H1 (cell line): ENCODE data around the gene SLFN12.

Source experiments
- ATF3 ChIP-seq: IDR thresholded peaks from 2 replicates; pipeline ENCODE4 v1.6.1; 2011; ENCODE audit warnings: low read depth, mild to moderate bottlenecking, low read length; ENCODE audit not compliant: insufficient read depth
- CBX5 ChIP-seq: fragments of 300-800, 300-1000 bp; sonication (generic); IDR thresholded peaks from 2 replicates; pipeline ENCODE4 v1.7.1; 2016; ENCODE audit warnings: antibody characterized with exemption, low read length, low read depth
- CTCF ChIP-seq, 3 experiments: IDR thresholded peaks; 1 replicate in 2 of 3; 2 replicates in 1 of 3; pipeline versions ENCODE4 v1.5.1 to v1.6.1; 2011; ENCODE audit warnings: low read length in 3 of 3, mild to moderate bottlenecking in 3 of 3, inconsistent platforms in 2 of 3, low read depth in 1 of 3, moderate library complexity in 1 of 3; ENCODE audit not compliant: insufficient read depth in 1 of 3; ENCODE audit errors: control extremely low read depth in 1 of 3
- GTF2F1 ChIP-seq: IDR thresholded peaks from 2 replicates; pipeline ENCODE4 v1.6.1; 2012; ENCODE audit warnings: low read depth, low read length, improper control_type of control experiment, borderline replicate concordance
- MAFK ChIP-seq: IDR thresholded peaks from 2 replicates; pipeline ENCODE4 v1.6.1; 2012; ENCODE audit warnings: low read depth, mild to moderate bottlenecking, improper control_type of control experiment, low read length
- POLR2A ChIP-seq, 2 experiments: IDR thresholded peaks; 1 replicate in 1 of 2; 2 replicates in 1 of 2; pipeline ENCODE4 v1.6.1; 2011; ENCODE audit warnings: low read depth in 2 of 2, low read length in 2 of 2, mild to moderate bottlenecking in 2 of 2; ENCODE audit errors: control extremely low read depth in 1 of 2
- POLR2AphosphoS5 ChIP-seq: IDR thresholded peaks from 2 replicates; pipeline ENCODE4 v1.6.1; 2011; ENCODE audit warnings: low read depth, low read length
- RBBP5 ChIP-seq: IDR thresholded peaks from 2 replicates; pipeline ENCODE4 v1.7.1; 2012; ENCODE audit warnings: low read depth, mild to moderate bottlenecking, inconsistent platforms, low read length, moderate library complexity, borderline replicate concordance
- SIN3A ChIP-seq, 2 experiments: IDR thresholded peaks in 1 of 2; conservative IDR thresholded peaks in 1 of 2; 2 replicates each; pipeline ENCODE4 v1.6.1; 2011 to 2012; ENCODE audit warnings: low read length in 2 of 2, improper control_type of control experiment in 1 of 2, low read depth in 1 of 2, mild to moderate bottlenecking in 1 of 2
- SP1 ChIP-seq: IDR thresholded peaks from 2 replicates; pipeline ENCODE4 v1.6.1; 2011; ENCODE audit warnings: low read depth, low read length
- SUZ12 ChIP-seq: fragments of 200-600 bp; sonication (generic); IDR thresholded peaks from 2 replicates; pipeline ENCODE4 v1.6.1; 2012; ENCODE audit warnings: mild to moderate bottlenecking, inconsistent platforms, low read length, moderate library complexity, mixed read lengths
- TAF7 ChIP-seq: optimal IDR thresholded peaks from 2 replicates; pipeline ENCODE3; 2011; ENCODE audit warnings: low read depth, mild to moderate bottlenecking, inconsistent platforms, low read length, moderate library complexity, borderline replicate concordance
- TBP ChIP-seq: IDR thresholded peaks from 2 replicates; pipeline ENCODE4 v1.6.1; 2011; ENCODE audit warnings: low read depth, low read length, improper control_type of control experiment
- TEAD4 ChIP-seq: IDR thresholded peaks from 2 replicates; pipeline ENCODE4 v1.6.1; 2012; ENCODE audit warnings: low read depth, low read length, inconsistent platforms, mixed read lengths

GRCh38 chr17:35373534-35373983 is 58.7 kb downstream of the SLFN12 start, which contains the start of gene SLFN11:
- TF ChIP-seq CTCF (IDR thresholded peaks at IDR 0.05; ENCODE audit: control extremely low read depth in 1 of 3, insufficient read depth in 1 of 3, low read depth in 1 of 3, low read length in 3 of 3) = no peak
- no peak for TF ChIP-seq RBBP5
- TF ChIP-seq GTF2F1 = no peak
- no peak for TF ChIP-seq POLR2A (IDR thresholded peaks at IDR 0.05; ENCODE audit: control extremely low read depth in 1 of 2, low read depth in 2 of 2, low read length in 2 of 2)
- no peak for TF ChIP-seq TEAD4
- no peak for TF ChIP-seq ATF3
- no peak for TF ChIP-seq SP1
- TF ChIP-seq CBX5 = no peak
- TF ChIP-seq TBP = no peak
- no peak for TF ChIP-seq POLR2AphosphoS5
- TF ChIP-seq TAF7 = no peak
- no peak for TF ChIP-seq SUZ12
- TF ChIP-seq SIN3A (conservative IDR thresholded peaks at IDR 0.05 in 1 of 2, IDR thresholded peaks at IDR 0.05 in 1 of 2; ENCODE audit: low read depth in 1 of 2, low read length in 2 of 2) = no peak
- TF ChIP-seq MAFK = no peak
